Central memory CD8-positive, alpha-beta T cell (primary cell): ENCODE results near the gene PATE3.

ENCODE experiments used
- ATAC-seq: fragments of 150-1000 bp; cut with Tn5 transposase; replicated peaks from 2 replicates; pipeline ENCODE4 v1.10.0; 2022; ENCODE audit warnings: mild to moderate bottlenecking, moderate FRiP score, moderate number of reproducible peaks; ENCODE audit not compliant: poor library complexity, severe bottlenecking; ENCODE audit errors: extremely low read depth
- DNase-seq, 2 donors: peaks; one replicate each; pipeline ENCODE4 v3.0.0; 2021; ENCODE audit warnings: low spot score in 2 of 2
- H3K27ac Mint-ChIP-seq: one replicate; pipeline ENCODE4 v1.8.0; 2022; ENCODE audit warnings: low read depth, mild to moderate bottlenecking, moderate library complexity, mixed read lengths
- H3K27me3 Mint-ChIP-seq: one replicate; pipeline ENCODE4 v1.8.0; 2022; ENCODE audit warnings: mixed read lengths
- H3K36me3 Mint-ChIP-seq: one replicate; pipeline ENCODE4 v1.8.0; 2022; ENCODE audit warnings: mild to moderate bottlenecking, moderate library complexity, mixed read lengths; ENCODE audit not compliant: insufficient read depth
- H3K4me1 Mint-ChIP-seq: one replicate; pipeline ENCODE4 v1.8.0; 2022; ENCODE audit warnings: mixed read lengths
- H3K4me3 Mint-ChIP-seq: one replicate; pipeline ENCODE4 v1.8.0; 2022; ENCODE audit warnings: mild to moderate bottlenecking, moderate library complexity, mixed read lengths
- H3K9me3 Mint-ChIP-seq: one replicate; pipeline ENCODE4 v1.8.0; 2022; ENCODE audit warnings: mixed read lengths

PATE3 gene, protein sequence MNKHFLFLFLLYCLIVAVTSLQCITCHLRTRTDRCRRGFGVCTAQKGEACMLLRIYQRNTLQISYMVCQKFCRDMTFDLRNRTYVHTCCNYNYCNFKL

DNA sequence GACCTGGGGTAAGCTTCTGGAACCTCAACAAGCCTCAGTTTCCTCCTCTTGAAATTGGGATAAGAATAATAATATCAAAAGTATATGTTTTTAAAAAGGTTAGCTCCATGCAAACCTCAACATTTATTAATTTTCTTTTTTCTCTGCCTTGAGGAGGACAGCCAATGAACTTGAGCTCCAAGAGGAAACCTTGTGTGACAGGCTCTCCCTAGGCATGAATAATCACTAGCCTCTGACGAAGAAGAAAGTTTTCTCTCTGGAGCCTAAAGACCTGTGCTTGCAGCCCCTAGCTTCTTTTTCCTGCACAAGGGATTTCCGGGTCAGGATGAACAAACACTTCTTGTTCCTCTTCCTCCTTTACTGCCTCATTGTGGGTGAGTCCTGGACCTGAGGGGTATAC is at the start of gene PATE3:
TSS of gene PATE3 (plus strand) at position 301 of the 400 bp plus-strand sequence. CDS start at position 326, 25 bp downstream.
- H3K9me3 Mint-ChIP-seq, result no peaks in the 10 kb centered on the region
- H3K4me3 Mint-ChIP-seq, result no peak within 1 kb of the TSS
- H3K36me3 Mint-ChIP-seq, result no peaks in the 10 kb centered on the region
- H3K27ac Mint-ChIP-seq, result no peak within 1 kb of the TSS
- no peaks in the 10 kb centered on the region for H3K4me1 Mint-ChIP-seq
- ATAC-seq (no peak), DNase-seq (no peak)
- peaks cover 18% of the 10 kb centered on the region for H3K27me3 Mint-ChIP-seq

GRCh38 chr11:125740617-125741016 is 47.3 kb upstream of the PATE3 start:
- ATAC-seq (no peak), DNase-seq (no peak)
- H3K9me3 Mint-ChIP-seq, result peaks cover under 1% of the 10 kb centered on the region
- peaks cover 25% of the 10 kb centered on the region for H3K27me3 Mint-ChIP-seq
- peaks cover 1% of the 10 kb centered on the region for H3K36me3 Mint-ChIP-seq
- no peak overlapping the region for H3K4me3 Mint-ChIP-seq
- no peaks in the 10 kb centered on the region for H3K4me1 Mint-ChIP-seq
- H3K27ac Mint-ChIP-seq, result no peak overlapping the region

GRCh38 chr11:125743681-125744080 is 44.2 kb upstream of the PATE3 start:
- Mint-ChIP-seq H3K27me3 (peaks cover 14% of the 10 kb centered on the region), H3K4me3 (no peak overlapping the region), H3K4me1 (no peaks in the 10 kb centered on the region), H3K36me3 (no peaks in the 10 kb centered on the region), H3K27ac (no peak overlapping the region), H3K9me3 (no peaks in the 10 kb centered on the region)
- no peak for ATAC-seq
- no peak for DNase-seq

- no peak for DNase-seq
- Mint-ChIP-seq H3K9me3 (no peaks in the 10 kb centered on the region), H3K36me3 (peaks cover 1% of the 10 kb centered on the region), H3K27me3 (peaks cover 9% of the 10 kb centered on the region), H3K4me1 (no peaks in the 10 kb centered on the region), H3K4me3 (no peak within 1 kb of the TSS), H3K27ac (no peak within 1 kb of the TSS)
- no peak for ATAC-seq
Observed at GRCh38 chr11:125745979-125746378, 41.9 kb upstream of the PATE3 start, which contains the start of gene PATE1. Gene PATE1, plus strand, starts transcription at chr11:125746279. Its CDS starts 26 bp downstream, at chr11:125746305.

GRCh38 chr11:125750629-125751028 is 37.3 kb upstream of the PATE3 start:
- Mint-ChIP-seq H3K27me3 (peaks cover 17% of the 10 kb centered on the region), H3K4me1 (no peaks in the 10 kb centered on the region), H3K27ac (no peak overlapping the region), H3K36me3 (peaks cover 1% of the 10 kb centered on the region), H3K4me3 (no peak overlapping the region), H3K9me3 (no peaks in the 10 kb centered on the region)
- DNase-seq, result no peak
- no peak for ATAC-seq

GRCh38 chr11:125756050-125756449 is 31.9 kb upstream of the PATE3 start:
- ATAC-seq (no peak), DNase-seq (no peak)
- Mint-ChIP-seq H3K4me1 (no peaks in the 10 kb centered on the region), H3K27me3 (peaks cover 45% of the 10 kb centered on the region), H3K27ac (no peak overlapping the region), H3K36me3 (no peaks in the 10 kb centered on the region), H3K4me3 (no peak overlapping the region), H3K9me3 (peaks cover 6% of the 10 kb centered on the region)

GRCh38 chr11:125762445-125762844 is 25.5 kb upstream of the PATE3 start:
- Mint-ChIP-seq H3K36me3 (no peaks in the 10 kb centered on the region), H3K27me3 (peaks cover 40% of the 10 kb centered on the region), H3K4me1 (no peaks in the 10 kb centered on the region), H3K4me3 (no peak overlapping the region), H3K27ac (no peak overlapping the region), H3K9me3 (no peaks in the 10 kb centered on the region)
- DNase-seq (no peak), ATAC-seq (no peak)

DNA sequence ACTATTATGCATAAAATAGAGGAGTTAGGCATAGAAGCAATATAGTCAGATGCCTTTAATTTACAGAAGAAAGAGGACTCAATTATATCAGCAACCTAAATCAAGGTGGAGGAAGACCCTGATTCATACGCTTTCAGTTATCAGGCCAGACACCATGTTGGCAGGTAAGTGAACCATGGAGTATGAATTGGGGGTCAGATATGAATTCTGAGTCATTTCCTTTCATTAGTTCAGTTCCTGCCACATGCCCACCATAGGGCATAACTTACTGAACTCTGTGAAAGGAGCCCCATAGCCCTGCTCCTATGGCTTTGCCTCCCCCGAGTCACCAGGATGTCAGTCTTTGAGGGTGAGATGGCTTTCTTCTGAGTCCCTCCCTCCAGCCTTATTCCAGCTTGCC is 24.4 kb upstream of the PATE3 start:
- Mint-ChIP-seq H3K36me3 (no peaks in the 10 kb centered on the region), H3K4me3 (no peak overlapping the region), H3K27ac (no peak overlapping the region), H3K27me3 (peaks cover 40% of the 10 kb centered on the region), H3K9me3 (no peaks in the 10 kb centered on the region), H3K4me1 (no peaks in the 10 kb centered on the region)
- DNase-seq, result no peak
- ATAC-seq, result no peak

DNA sequence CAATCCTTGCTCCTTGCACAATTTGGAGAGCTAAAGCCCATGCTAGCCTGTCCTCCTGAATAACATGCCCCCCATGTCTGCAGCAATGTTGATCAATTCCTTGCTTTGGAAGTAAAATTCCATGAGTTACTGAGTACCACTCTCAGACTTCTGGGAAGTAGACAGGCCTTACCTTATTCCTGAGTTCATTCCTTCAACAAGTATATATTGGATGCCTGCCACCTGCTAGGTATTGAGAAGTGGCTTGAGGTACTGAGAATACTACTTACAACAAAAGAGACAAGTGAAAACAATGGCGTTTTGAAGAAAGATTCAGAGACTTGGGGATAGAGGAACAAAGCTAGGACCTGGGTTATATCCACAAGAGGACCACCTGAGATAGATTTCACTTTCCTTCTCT is 21.7 kb upstream of the PATE3 start:
- no peaks in the 10 kb centered on the region for H3K9me3 Mint-ChIP-seq
- ATAC-seq, result no peak
- no peaks in the 10 kb centered on the region for H3K36me3 Mint-ChIP-seq
- no peak overlapping the region for H3K27ac Mint-ChIP-seq
- H3K4me1 Mint-ChIP-seq, result no peaks in the 10 kb centered on the region
- H3K27me3 Mint-ChIP-seq, result peaks cover 39% of the 10 kb centered on the region
- H3K4me3 Mint-ChIP-seq, result no peak overlapping the region
- DNase-seq, result no peak

DNA sequence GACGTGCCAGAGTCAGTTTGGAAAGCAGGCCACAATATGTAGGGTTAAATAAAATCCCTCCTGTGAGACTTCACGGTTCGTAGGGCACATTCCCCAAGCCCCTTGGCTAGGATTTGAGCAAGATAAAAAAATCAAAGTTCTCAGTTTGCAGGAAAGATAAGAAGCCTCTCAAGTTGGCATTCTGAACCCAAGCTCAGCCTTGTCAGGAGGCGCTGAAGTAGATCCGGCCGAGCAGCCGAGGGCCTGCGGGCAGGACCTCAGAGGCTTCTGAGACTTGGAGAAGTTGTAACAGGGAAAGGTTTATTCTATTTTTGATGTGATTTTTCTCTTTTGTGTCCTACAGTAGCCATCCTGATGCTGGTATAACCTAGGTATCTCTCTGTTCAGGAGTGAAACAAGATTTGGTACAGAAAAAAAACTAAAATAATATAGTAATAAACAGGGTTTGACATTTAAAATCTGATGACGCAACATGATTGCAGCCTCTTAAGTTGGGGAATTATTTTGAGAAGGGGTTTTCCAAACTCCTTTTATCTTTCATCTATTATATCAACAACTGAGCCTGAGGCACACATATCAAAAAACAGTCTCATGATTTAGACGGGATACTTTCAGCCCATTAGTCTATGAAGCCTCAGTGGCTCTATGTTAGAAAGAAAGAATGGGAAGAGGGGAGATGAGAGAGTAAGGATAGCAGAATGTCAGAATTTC is 19.4 kb upstream of the PATE3 start:
- no peak overlapping the region for H3K4me3 Mint-ChIP-seq
- DNase-seq, result no peak
- H3K27ac Mint-ChIP-seq, result no peak overlapping the region
- no peaks in the 10 kb centered on the region for H3K9me3 Mint-ChIP-seq
- H3K4me1 Mint-ChIP-seq, result no peaks in the 10 kb centered on the region
- ATAC-seq, result no peak
- no peaks in the 10 kb centered on the region for H3K36me3 Mint-ChIP-seq
- H3K27me3 Mint-ChIP-seq, result peaks cover 39% of the 10 kb centered on the region

DNA sequence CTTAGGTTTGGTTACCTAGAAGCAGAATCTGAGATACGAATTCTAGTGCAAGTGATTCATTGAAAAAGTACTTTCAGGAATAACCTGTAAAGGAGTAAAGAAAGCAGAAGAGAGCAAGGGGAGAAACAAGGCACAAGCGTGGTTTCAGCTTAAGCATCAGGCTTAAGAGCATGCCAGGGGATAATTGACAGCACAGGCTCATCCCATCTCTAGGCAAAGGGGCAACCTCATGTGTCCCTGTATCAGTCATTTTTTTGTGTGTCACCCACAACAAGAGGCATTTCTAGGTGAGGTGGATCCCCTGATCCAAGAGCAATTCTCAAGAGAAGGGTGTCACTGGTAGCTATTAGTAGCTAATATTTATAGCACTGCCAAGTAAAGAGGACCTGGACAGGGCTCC is 17.3 kb upstream of the PATE3 start:
- ATAC-seq (no peak), DNase-seq (no peak)
- Mint-ChIP-seq H3K27ac (no peak overlapping the region), H3K4me3 (no peak overlapping the region), H3K36me3 (no peaks in the 10 kb centered on the region), H3K27me3 (peaks cover 23% of the 10 kb centered on the region), H3K4me1 (no peaks in the 10 kb centered on the region), H3K9me3 (no peaks in the 10 kb centered on the region)

GRCh38 chr11:125772834-125773505 is 15.0 kb upstream of the PATE3 start:
- Mint-ChIP-seq H3K36me3 (no peaks in the 10 kb centered on the region), H3K27me3 (peaks cover 19% of the 10 kb centered on the region), H3K27ac (no peak overlapping the region), H3K4me3 (no peak overlapping the region), H3K4me1 (no peaks in the 10 kb centered on the region), H3K9me3 (no peaks in the 10 kb centered on the region)
- ATAC-seq, result no peak
- DNase-seq, result no peak

DNA sequence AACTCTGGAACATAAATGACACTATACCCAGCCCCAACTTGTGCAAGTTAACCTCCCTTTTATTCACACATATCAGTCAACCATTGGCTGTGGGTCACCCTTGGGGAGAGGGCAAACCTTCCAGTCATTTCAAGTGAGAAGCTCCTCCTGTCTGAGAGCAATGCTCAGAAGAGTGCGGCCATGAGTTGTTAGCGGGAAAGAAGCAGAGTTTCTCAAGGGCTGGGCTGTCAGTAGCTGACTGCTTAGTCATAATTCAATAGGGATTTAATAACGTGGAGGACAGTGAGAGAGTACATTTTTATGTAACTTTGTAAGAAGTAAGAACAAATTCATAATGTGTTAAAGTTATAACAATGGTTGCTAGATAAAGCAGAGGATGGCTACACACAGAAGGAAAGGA is 14.4 kb upstream of the PATE3 start:
- DNase-seq, result no peak
- ATAC-seq, result no peak
- Mint-ChIP-seq H3K27me3 (peaks cover 14% of the 10 kb centered on the region), H3K4me1 (no peaks in the 10 kb centered on the region), H3K36me3 (no peaks in the 10 kb centered on the region), H3K4me3 (no peak overlapping the region), H3K9me3 (no peaks in the 10 kb centered on the region), H3K27ac (no peak overlapping the region)
